B cell (primary cell): ENCODE results near the gene RETN.

ENCODE experiments used
- CTCF ChIP-seq: fragments of 200-600 bp; IDR thresholded peaks from one replicate; pipeline ENCODE4 v1.8.0; 2022; ENCODE audit warnings: antibody characterized with exemption, mild to moderate bottlenecking
- EZH2 ChIP-seq: IDR thresholded peaks from 2 replicates; pipeline ENCODE4 v1.6.1; 2012; ENCODE audit warnings: borderline replicate concordance, low read depth, mild to moderate bottlenecking, moderate library complexity, low read length; ENCODE audit not compliant: insufficient read depth, poor library complexity, severe bottlenecking

- peak; percentile 35 for TF ChIP-seq CTCF
- no peak for TF ChIP-seq EZH2
Measured at GRCh38 chr19:7636691-7637373, 32.0 kb upstream of the RETN start, which contains the start of gene STXBP2.
